Erythroblast (primary cell): ENCODE results near the gene AFAP1L2.
"Not testable (repeated sequence)": the region's sequence is repeated elsewhere in the genome, so short reads cannot be mapped to it uniquely, and the experiment has no call there.

Experiments used
- DNase-seq, 2 experiments: peaks; one replicate each; lab custom pipeline; 2025; lab: John Stamatoyannopoulos, UW
- GATA1 ChIP-seq: IDR thresholded peaks from 2 replicates; pipeline ENCODE4 v1.6.1; 2011; ENCODE audit warnings: low read depth, mild to moderate bottlenecking, control low read depth, low read length, moderate library complexity
- POLR2A ChIP-seq: IDR thresholded peaks from 2 replicates; pipeline ENCODE4 v1.6.1; 2011; ENCODE audit warnings: mild to moderate bottlenecking, low read length

Gene AFAP1L2

DNA sequence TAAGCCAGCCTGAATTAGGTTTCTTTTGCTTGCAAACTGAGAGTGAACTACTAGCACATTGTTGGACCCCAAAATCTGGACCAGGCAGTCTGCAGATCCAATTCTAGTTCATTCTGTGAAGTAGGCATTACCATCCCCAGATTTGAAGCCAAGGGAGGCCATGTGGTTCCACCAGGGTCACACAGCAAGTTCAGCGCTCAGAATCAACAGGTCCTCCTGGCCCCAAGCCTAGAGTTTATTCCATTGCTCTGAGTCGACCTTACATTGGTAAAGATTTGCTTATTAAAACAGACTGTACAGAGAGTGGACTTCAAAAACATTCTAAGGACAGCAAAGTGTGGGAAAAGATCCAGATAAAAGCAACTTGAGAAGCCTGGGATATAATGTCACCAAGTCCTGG, 50.9 kb downstream of the AFAP1L2 start:
- DNase-seq = no peak
- TF ChIP-seq GATA1 = no peak
- no peak for TF ChIP-seq POLR2A

- TF ChIP-seq POLR2A (no peak), GATA1 (no peak)
- DNase-seq = no peak
These were observed 51.5 kb downstream of the AFAP1L2 start for GRCh38 chr10:114352653-114353298.

DNA sequence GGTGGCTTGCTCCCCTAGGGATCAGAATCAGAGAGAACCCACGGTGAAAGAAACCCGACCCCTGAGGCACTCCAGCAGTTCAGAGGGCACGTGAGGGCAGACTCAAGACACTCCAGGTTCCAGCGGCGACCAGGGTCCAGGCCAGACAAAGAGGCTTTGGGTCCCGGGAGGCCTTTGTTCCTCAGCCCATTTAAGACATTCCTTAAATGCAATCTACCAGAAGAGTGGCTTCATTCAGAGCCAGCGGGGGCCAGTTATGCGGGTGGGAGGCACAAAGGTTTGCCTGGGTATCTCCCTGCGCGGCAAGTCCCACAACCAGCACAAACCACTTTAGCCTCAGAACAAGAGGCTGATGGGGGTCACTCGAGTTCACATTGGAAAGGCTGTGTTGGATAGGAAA, 53.6 kb downstream of the AFAP1L2 start:
- no peak for DNase-seq
- TF ChIP-seq GATA1 (no peak), POLR2A (no peak)

DNA sequence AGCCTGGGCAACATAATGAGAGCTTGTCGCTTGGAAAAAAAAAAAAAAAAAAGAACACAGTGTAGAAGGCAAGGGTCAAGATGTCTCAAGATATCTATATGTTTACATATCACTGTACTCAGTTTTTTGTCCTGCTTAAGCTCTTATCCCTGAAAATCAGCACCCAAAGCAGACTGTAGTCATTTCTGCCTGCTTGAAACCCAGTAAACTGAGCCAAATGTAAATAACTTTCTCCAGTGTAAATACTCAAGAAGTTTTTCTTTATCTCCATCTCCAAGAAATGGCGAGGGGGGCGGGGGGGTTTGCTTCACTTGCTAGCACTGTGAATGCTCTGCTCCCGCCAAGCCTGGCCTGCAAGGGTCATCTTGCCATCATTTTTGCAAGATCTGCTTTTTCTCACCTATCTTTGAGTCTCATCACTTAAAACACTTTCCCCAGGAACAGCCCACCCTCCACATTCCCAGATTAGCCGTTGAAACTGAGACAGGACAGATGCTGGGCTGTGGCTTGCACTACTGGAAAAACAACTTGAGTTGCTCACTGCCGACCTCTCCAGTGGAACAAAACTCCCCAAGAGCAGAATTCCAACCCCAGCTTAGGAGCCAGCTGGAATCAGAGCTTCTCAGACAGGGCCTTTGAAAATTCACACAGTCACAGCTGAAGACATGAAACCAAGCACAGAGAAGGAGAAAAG, 54.6 kb downstream of the AFAP1L2 start:
- TF ChIP-seq GATA1 (no peak), POLR2A (no peak)
- DNase-seq = no peak

DNA sequence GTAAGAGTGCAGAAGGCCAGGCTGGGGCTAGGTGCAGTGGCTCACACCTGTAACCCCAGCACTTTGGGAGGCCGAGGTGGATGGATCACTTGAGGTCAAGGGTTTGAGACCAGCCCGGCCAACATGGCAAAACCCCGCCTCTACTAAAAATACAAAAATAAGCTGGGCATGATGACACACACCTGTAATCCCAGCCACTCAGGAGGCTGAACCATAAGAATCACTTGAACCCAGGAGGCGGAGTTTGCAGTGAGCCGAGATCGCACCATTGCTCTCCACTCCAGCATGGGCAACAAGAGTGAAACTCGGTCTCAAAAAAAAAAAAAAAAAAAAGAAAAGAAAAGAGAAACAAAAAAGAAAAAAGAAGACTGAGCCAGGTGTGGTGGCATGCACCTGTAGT, 55.2 kb downstream of the AFAP1L2 start:
- not testable (repeated sequence) for DNase-seq

- TF ChIP-seq GATA1 (no peak), POLR2A (no peak)
- DNase-seq = no peak
These were observed 56.5 kb downstream of the AFAP1L2 start for GRCh38 chr10:114347791-114348190.

DNA sequence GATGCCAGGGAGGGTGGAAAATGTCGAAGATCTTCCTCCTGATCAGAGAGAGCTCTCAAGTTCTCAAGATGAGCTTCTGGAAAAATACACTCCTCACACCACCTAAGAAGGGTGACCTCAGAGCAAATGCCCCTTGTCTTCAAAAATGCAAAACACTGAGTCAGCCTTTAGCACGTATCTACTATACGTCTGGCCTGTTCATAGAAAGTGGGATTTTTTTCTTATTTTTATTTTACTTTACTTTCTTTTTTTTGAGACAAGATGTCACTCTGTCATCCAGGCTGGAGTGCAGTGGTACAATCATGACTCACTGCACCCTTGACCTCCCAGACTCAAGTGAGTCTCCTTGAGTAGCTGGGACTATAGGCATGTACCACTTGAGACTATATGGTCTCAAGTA, 57.1 kb downstream of the AFAP1L2 start:
- no peak for TF ChIP-seq POLR2A
- TF ChIP-seq GATA1 = no peak
- no peak for DNase-seq

DNA sequence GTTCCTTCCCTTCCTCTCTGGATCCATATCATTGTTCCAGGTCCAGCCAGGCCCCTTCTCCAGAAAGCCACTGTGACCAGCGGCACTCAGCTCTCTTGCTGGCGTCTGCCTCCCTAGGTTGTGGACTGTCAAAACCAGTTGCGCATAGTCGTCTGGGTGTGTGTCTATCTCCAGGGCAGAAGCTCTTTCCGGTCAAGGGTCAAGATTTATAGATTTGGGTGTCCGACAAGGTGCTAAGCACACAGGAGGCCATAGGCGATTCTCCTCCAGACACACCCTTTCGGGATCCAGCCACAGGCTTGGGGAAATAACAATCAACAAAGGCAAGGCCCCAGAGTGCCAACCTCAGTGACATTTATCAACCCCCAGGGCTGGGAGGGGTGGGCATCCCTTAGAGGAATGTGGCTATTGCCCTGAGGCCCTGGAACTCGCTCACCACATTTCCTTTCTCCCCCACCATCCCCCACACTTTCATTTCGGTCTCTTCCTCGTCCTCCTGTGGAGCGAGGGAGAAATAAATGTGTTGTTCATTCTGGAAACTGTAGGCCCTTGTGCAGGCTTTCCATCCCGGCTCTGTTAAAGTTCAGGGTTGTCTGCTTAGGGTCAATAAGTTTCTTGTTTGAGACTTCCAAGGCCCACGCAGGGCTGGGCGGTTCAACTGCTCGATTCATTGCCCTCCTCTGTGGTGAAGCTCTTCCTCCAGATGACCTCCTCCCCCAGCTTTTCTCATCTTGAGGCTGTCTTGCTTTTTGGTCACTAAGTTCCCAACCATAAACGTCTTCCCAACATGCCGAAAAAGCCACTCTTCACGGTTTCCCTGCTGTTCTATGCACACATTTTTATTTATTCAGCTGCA, 57.9 kb downstream of the AFAP1L2 start:
- TF ChIP-seq GATA1 = no peak
- TF ChIP-seq POLR2A = no peak
- no peak for DNase-seq

- no peak for DNase-seq
These were observed 58.6 kb downstream of the AFAP1L2 start for GRCh38 chr10:114345701-114346100.

DNA sequence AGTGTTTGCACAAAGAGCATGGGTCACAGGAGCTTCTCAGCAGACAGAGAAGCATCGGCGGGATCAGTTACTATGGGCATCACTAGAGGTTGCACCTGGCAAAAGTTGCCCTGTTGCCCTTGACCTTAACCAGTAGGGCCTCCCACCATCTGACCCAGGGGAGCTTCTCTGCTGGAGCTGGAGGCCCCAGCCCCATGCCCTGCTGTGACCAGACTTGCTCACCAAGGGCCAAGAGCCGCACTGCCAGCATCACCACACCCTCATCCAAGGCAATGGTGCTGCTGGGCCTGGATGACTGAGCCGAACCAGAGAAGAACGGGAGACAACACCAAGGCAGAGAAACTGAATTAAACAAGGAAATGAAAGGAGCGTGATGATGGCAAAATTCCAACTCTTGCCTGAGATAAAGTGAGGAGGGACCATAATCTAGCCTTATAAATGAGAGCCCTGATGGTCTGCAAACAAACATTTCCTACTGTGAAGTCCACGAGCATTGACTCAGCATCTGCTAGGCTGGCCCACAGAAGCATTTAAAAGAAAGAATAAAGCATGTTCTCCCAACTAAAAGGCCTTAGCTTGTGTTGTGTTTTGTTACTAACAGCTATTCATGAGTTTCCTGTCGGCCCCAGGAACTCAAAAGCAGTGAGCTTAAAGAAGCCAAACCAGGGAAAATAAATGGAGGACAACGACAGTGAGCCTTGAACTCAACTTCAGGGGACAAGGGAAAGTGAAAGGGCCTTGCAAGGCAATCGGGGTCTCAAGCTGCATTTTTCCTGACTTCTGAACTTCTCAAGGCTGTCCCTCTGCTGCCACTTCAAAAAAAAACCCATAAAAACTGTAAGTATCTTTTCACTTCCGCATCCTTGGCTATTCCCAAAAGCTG, 60.4 kb downstream of the AFAP1L2 start:
- no peak for DNase-seq
- TF ChIP-seq GATA1 = no peak

More at GRCh38 chr10:114345701-114346100, 58.6 kb downstream of the AFAP1L2 start:
- TF ChIP-seq GATA1 (no peak), POLR2A (no peak)

DNA sequence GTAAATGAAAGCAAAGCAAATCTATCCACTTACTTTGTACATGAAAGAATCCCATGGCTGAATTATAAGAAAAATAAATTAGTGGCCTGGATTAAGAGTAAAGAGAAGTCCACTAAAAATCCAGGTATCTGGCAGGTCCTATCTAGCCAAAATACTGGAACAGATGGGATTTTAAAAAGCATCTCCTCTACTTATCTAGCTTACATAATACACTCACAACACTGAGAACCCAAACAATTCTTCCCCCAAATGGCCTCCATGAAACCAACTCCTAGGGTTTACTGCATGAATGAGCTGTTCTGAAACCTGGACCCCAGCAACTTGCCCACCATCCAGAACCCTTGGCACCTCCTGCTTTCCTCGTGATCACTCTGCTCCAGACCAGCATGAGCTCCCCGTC, 61.3 kb downstream of the AFAP1L2 start:
- no peak for DNase-seq
- no peak for TF ChIP-seq GATA1
- TF ChIP-seq POLR2A = no peak

DNA sequence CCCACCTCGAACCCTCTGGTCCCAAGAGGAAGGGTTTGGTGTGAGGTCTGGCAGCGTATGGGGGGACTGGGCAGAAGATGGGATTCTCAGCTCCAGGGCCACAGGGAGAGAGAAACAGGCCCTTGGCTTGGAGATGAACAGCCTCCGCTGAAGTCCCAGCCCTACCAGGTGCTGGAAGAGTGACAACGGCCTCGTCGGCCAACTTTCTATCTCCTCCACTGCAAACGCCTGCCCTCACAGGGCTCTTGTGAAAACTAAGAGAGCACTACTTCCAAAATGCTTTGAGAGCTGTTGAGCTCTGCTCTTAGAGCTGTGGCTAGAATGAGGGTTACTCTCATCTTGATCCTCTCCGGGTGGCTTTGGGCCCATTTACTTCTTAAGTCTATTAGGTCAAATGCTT, 63.5 kb downstream of the AFAP1L2 start:
- DNase-seq = no peak
- no peak for TF ChIP-seq GATA1
- no peak for TF ChIP-seq POLR2A

GRCh38 chr10:114337510-114338462, 66.5 kb downstream of the AFAP1L2 start:
- DNase-seq = no peak
- TF ChIP-seq GATA1 = no peak
- TF ChIP-seq POLR2A = no peak
